Measurements from ENCODE around the gene RXFP2. TPM values are rescaled to one million over a fixed set of nuclear protein-coding genes. Genes with fewer than 3 reads are reported as not detected.

The RXFP2 gene
- total RNA-seq, 1 donor from 2014 or later = not detected

DNA sequence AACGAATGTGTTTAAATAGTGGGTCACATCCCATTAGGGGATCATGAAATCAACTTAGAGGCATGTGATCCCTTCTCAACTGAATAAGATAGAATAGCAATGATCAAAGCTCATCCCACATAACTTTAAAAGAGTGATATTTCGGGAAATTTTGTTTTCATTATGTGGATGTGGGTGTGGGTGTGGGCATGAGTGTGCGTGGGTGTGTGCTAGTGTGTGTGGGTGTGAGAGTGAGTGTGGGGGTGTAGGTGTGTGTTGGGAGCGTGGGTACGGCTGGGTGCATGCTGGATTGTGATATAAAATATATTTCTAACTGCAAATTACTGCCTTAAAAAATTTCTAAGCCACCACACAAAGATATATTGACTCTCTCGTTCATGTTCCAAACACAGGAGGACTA lies 15.9 kb downstream of the RXFP2 start:
- intact Hi-C loops (cut with DNase I) = no loop called here
- H3K36me3 ChIP-seq = no peaks in the 10 kb centered on the region
- no peak overlapping the region for H3K27ac ChIP-seq
- H3K9me3 ChIP-seq = no peaks in the 10 kb centered on the region
- DNase-seq = no peak
- TF ChIP-seq, protein P1, sequence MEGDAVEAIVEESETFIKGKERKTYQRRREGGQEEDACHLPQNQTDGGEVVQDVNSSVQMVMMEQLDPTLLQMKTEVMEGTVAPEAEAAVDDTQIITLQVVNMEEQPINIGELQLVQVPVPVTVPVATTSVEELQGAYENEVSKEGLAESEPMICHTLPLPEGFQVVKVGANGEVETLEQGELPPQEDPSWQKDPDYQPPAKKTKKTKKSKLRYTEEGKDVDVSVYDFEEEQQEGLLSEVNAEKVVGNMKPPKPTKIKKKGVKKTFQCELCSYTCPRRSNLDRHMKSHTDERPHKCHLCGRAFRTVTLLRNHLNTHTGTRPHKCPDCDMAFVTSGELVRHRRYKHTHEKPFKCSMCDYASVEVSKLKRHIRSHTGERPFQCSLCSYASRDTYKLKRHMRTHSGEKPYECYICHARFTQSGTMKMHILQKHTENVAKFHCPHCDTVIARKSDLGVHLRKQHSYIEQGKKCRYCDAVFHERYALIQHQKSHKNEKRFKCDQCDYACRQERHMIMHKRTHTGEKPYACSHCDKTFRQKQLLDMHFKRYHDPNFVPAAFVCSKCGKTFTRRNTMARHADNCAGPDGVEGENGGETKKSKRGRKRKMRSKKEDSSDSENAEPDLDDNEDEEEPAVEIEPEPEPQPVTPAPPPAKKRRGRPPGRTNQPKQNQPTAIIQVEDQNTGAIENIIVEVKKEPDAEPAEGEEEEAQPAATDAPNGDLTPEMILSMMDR (IDR thresholded peaks at IDR 0.05) = no peak
- no peak overlapping the region for H3K4me3 ChIP-seq
- H3K27me3 ChIP-seq (ENCODE audit: low read depth) = no peaks in the 10 kb centered on the region
- H3K4me1 ChIP-seq = no peaks in the 10 kb centered on the region
- ATAC-seq = no peak

DNA sequence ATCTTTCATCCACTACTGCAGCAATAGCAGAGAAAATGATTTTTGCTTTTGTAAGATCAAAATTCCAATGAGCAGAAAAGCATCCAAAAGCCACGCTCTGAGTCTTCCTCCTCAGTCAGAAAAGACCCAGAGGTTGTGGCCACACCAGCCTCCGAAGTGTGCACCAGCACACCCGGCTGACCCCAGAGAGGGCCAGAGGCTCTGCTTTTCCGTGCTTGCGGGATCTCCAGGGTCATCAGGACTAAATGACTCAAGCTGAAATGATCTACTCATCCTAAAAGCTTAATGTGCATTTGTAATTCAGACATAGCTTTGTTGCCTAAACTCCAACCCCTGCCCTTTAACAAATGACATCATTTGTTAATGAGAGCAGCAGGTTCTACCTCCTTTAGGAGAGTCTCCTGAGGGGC lies 16.5 kb downstream of the RXFP2 start:
- Histone ChIP-seq H3K27ac (no peak overlapping the region), H3K27me3 (ENCODE audit: low read depth) (no peaks in the 10 kb centered on the region), H3K4me1 (no peaks in the 10 kb centered on the region), H3K36me3 (no peaks in the 10 kb centered on the region), H3K4me3 (no peak overlapping the region), H3K9me3 (no peaks in the 10 kb centered on the region)
- intact Hi-C loops (cut with DNase I) = no loop called here
- ATAC-seq = no peak
- TF ChIP-seq, protein P1 (IDR thresholded peaks at IDR 0.05) = no peak
- no peak for DNase-seq

DNA sequence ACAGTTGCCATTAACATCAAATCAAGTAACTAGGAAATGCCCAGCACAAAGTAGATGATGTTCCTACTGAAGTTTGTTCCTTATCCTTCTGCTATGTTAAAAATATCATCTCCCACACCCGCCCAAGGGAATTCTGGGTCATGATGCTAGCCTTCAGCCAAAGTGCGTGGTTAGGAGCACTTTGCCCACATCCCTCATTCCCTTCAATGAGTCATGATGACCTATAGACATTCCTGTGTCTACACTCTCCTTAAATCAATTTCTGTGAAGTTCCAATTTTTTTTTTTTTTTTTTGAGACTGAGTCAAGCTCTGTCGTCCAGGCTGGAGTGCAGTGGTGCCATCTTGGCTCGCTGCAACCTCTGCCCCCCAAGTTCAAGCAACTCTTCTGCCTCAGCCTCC lies 17.0 kb downstream of the RXFP2 start:
- DNase-seq (no peak), ATAC-seq (no peak)
- intact Hi-C loops (cut with DNase I) = no loop called here
- Histone ChIP-seq H3K36me3 (no peaks in the 10 kb centered on the region), H3K27me3 (ENCODE audit: low read depth) (no peaks in the 10 kb centered on the region), H3K27ac (no peak overlapping the region), H3K9me3 (no peaks in the 10 kb centered on the region), H3K4me1 (no peaks in the 10 kb centered on the region), H3K4me3 (no peak overlapping the region)
- TF ChIP-seq, protein P1 (IDR thresholded peaks at IDR 0.05) = no peak

DNA sequence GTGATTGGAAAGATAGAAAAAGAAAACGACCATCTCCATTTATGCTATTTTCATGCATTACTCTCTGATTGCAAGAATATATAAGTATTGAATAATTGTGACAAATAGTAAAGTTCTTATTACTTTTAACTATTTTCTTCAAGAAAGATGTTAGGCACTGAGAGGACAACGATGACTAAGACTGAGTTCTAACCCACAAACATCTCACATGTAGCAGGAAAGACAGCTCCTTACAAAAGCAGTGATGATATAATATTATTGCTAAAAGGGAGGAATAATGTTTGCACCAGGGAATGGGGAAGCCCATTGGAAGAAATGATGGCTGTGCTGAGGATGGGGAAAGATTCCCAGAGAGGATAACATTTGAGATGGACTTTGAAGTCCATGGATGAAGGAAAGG lies 22.6 kb downstream of the RXFP2 start:
- Histone ChIP-seq H3K4me3 (no peak overlapping the region), H3K9me3 (no peaks in the 10 kb centered on the region), H3K27me3 (ENCODE audit: low read depth) (no peaks in the 10 kb centered on the region), H3K36me3 (no peaks in the 10 kb centered on the region), H3K4me1 (no peaks in the 10 kb centered on the region), H3K27ac (no peak overlapping the region)
- TF ChIP-seq, protein P1 (IDR thresholded peaks at IDR 0.05) = no peak
- ATAC-seq (no peak), DNase-seq (no peak)
- intact Hi-C loops (cut with DNase I) = no loop called here

DNA sequence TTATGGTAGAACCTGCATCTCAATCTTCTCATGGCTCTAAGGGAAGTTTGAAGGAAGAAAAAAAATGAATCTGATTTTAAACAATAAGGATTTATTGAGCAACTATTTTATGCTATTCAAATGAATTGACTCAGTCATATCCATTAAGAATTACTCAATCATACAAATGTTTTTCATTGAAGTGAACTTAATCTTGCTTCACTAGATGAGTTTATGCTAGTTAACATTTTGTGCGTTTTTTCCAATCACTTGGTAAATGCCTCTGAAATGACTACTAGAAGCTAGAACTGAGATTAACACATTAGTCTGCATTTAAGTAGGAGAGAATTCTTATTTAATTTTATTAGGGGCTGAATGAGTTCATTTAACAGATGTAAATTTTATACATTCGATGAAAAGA lies 25.2 kb downstream of the RXFP2 start:
- intact Hi-C loops (cut with DNase I) = no loop called here
- Histone ChIP-seq H3K4me1 (no peaks in the 10 kb centered on the region), H3K9me3 (no peaks in the 10 kb centered on the region), H3K36me3 (no peaks in the 10 kb centered on the region), H3K4me3 (no peak overlapping the region), H3K27ac (no peak overlapping the region), H3K27me3 (ENCODE audit: low read depth) (no peaks in the 10 kb centered on the region)
- TF ChIP-seq, protein P1 (IDR thresholded peaks at IDR 0.05) = no peak
- ATAC-seq (no peak), DNase-seq (no peak)

Data from lower lobe of right lung (tissue), 2 donors.